SU-DHL-6 (cell line): ENCODE results near the gene C12orf75.

Source experiments
- H2AFZ ChIP-seq: fragments of 200-600 bp; sonication (generic); 2 replicates; pipeline ENCODE4 v1.6.1; 2014; ENCODE audit warnings: low read depth, mild to moderate bottlenecking, moderate library complexity, mixed read lengths, antibody characterized with exemption, low read length; ENCODE audit not compliant: severe bottlenecking
- H3F3A ChIP-seq: fragments of 200-600 bp; shearing (Covaris generic); 2 replicates; pipeline ENCODE4 v1.6.0; 2016; ENCODE audit warnings: antibody characterized with exemption, mild to moderate bottlenecking; ENCODE audit not compliant: insufficient read depth
- H3K27ac ChIP-seq: fragments of 200-600 bp; sonication (generic); 2 replicates; pipeline ENCODE4 v1.5.1; 2016; ENCODE audit warnings: low read depth, mild to moderate bottlenecking, low read length, moderate library complexity, mixed read lengths
- H3K27me3 ChIP-seq: fragments of 200-600 bp; sonication (generic), shearing (Covaris generic); 2 replicates; pipeline ENCODE4 v1.6.0; 2014; ENCODE audit warnings: mild to moderate bottlenecking, low read length
- H3K36me3 ChIP-seq: fragments of 200-600 bp; sonication (generic); 2 replicates; pipeline ENCODE4 v1.6.1; 2014; ENCODE audit warnings: mild to moderate bottlenecking, low read length, mixed read lengths
- H3K4me2 ChIP-seq: fragments of 300-600, 200-600 bp; shearing (Covaris generic), sonication (generic); 2 replicates; pipeline ENCODE4 v1.6.0; 2014; ENCODE audit warnings: low read length, low read depth, mild to moderate bottlenecking; ENCODE audit not compliant: poor library complexity, severe bottlenecking
- H3K4me3 ChIP-seq: fragments of 200-600 bp; sonication (generic); 2 replicates; pipeline ENCODE4 v1.5.1; 2014; ENCODE audit warnings: antibody characterized with exemption, low read length, mild to moderate bottlenecking, mixed read lengths; ENCODE audit not compliant: insufficient read depth, poor library complexity, severe bottlenecking
- H3K79me2 ChIP-seq: fragments of 200-600 bp; sonication (generic); 2 replicates; pipeline ENCODE4 v1.6.1; 2014; ENCODE audit warnings: mild to moderate bottlenecking, low read length, moderate library complexity; ENCODE audit not compliant: insufficient read depth
- H3K9ac ChIP-seq: fragments of 200-600 bp; sonication (generic); 2 replicates; pipeline ENCODE4 v1.7.0; 2014; ENCODE audit warnings: mild to moderate bottlenecking, low read length
- H3K9me2 ChIP-seq: fragments of 200-600 bp; sonication (generic); replicated peaks from 2 replicates; pipeline ENCODE4 v1.6.1; 2014; ENCODE audit warnings: low read length; ENCODE audit not compliant: insufficient read depth
- H3K9me3 ChIP-seq: fragments of 200-600 bp; sonication (generic); 2 replicates; pipeline ENCODE4 v1.6.1; 2014; ENCODE audit warnings: low read length, mixed read lengths; ENCODE audit not compliant: insufficient read depth
- H4K20me1 ChIP-seq: fragments of 200-600 bp; sonication (generic); 2 replicates; pipeline ENCODE4 v1.6.1; 2014; ENCODE audit warnings: low read depth, mild to moderate bottlenecking, antibody characterized with exemption, low read length, moderate library complexity, mixed read lengths
- EZH2phosphoT487 ChIP-seq: fragments of 200-600 bp; sonication (generic), shearing (Covaris generic); conservative IDR thresholded peaks from 2 replicates; pipeline ENCODE4 v1.6.1; 2018; ENCODE audit warnings: mild to moderate bottlenecking, antibody characterized with exemption, low read length, moderate library complexity, mixed read lengths
- TF ChIP-seq, protein P1 (sequence below): fragments of 200-600 bp; sonication (generic); IDR thresholded peaks from one replicate; pipeline ENCODE4 v1.5.1; 2017; ENCODE audit warnings: antibody characterized with exemption, mild to moderate bottlenecking, low read length, moderate library complexity; ENCODE audit not compliant: insufficient read depth, poor library complexity, severe bottlenecking

The C12orf75 gene

DNA sequence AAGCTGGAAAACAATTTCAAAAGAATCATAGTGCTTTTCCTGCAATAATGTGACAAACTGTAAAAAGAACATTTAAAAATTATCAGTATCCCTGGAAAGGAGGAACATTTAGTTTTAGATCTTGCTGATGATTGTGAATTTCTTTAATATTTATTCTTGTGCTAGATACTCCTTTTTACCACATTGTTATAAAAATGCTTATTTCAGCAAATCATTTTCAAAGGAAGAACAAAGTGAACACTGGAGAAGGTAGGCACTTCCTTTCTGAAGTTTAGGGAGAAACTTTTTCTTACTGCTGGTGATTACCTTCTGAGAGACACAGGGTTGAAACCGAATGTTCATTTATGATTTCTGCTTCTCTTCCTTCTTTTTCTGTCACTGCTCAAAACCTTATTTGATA is 45.1 kb upstream of the C12orf75 start:
- Histone ChIP-seq H2AFZ (no peak overlapping the region), H3K9ac (no peak overlapping the region), H3K4me2 (no peak overlapping the region), H3K36me3 (no peaks in the 10 kb centered on the region), H3K9me2 (no peaks in the 10 kb centered on the region), H3K79me2 (no peaks in the 10 kb centered on the region), H3K27me3 (0 out of 2 replicates have a peak, but pooled peaks cover 4% of the 10 kb centered on the region), H3K27ac (no peak overlapping the region), H4K20me1 (no peaks in the 10 kb centered on the region), H3F3A (no peaks in the 10 kb centered on the region), H3K4me3 (no peak overlapping the region), H3K9me3 (no peaks in the 10 kb centered on the region)
- TF ChIP-seq, protein P1, sequence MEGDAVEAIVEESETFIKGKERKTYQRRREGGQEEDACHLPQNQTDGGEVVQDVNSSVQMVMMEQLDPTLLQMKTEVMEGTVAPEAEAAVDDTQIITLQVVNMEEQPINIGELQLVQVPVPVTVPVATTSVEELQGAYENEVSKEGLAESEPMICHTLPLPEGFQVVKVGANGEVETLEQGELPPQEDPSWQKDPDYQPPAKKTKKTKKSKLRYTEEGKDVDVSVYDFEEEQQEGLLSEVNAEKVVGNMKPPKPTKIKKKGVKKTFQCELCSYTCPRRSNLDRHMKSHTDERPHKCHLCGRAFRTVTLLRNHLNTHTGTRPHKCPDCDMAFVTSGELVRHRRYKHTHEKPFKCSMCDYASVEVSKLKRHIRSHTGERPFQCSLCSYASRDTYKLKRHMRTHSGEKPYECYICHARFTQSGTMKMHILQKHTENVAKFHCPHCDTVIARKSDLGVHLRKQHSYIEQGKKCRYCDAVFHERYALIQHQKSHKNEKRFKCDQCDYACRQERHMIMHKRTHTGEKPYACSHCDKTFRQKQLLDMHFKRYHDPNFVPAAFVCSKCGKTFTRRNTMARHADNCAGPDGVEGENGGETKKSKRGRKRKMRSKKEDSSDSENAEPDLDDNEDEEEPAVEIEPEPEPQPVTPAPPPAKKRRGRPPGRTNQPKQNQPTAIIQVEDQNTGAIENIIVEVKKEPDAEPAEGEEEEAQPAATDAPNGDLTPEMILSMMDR = no peak
- TF ChIP-seq EZH2phosphoT487 = no peak

DNA sequence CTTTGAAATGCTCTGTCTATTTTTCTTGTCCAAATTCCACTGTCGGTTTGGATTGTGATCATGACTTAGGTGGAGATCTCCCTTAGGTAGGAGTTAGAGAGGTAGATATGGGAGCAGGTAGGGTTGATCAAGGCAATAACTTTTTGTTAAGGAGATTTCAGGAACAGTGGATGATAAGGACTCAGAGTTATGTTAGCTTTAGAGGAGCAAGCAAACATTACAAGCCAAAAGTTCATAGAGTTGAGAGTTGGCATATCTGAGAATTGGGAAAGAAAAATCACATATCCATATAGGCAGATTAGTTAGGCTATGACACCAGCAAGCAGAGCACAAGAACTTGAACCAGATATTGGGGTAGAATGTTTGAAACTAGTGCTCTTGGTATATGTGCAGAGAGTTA is 43.1 kb upstream of the C12orf75 start:
- TF ChIP-seq, protein P1 = no peak
- TF ChIP-seq EZH2phosphoT487 = no peak
- H2AFZ ChIP-seq = no peak overlapping the region
- no peak overlapping the region for H3K27ac ChIP-seq
- H3K9me2 ChIP-seq = no peaks in the 10 kb centered on the region
- no peaks in the 10 kb centered on the region for H3K36me3 ChIP-seq
- no peak overlapping the region for H3K4me3 ChIP-seq
- 0 out of 2 replicates have a peak, but pooled peaks cover 4% of the 10 kb centered on the region for H3K27me3 ChIP-seq
- H3K9me3 ChIP-seq = no peaks in the 10 kb centered on the region
- no peaks in the 10 kb centered on the region for H4K20me1 ChIP-seq
- H3K79me2 ChIP-seq = no peaks in the 10 kb centered on the region
- no peak overlapping the region for H3K9ac ChIP-seq
- H3K4me2 ChIP-seq = no peak overlapping the region
- H3F3A ChIP-seq = no peaks in the 10 kb centered on the region

DNA sequence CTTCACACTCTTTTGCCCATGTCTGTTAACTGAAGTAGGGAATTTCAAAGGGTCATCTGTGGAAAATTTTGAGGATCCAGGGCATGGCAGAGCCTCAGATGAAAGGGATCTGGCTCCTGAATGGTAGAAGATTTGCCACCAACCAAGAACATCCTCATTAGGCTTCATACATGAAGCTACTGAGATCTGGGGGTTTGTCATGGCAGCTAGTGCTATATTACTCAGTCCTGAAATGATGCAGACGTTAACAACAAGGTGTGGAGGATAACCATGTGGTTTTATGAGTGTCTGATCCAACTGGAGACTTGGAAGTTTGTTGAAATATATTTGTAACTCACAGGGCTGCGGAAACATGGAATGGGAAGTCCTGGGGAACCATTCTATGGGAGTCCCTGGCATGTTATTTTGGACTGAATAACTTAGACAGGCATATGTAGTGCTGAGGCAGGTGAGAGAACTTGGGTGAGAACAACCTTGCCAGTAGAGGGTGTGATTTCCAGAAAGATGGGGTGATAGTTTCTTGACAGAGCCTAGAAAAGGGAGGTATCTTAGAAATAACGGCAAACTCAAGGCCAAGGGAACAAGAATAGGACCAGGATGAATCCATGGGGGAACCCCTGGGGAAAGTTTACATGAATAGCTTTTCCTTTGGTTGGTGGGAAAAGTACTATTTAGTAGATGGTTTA is 42.0 kb upstream of the C12orf75 start:
- Histone ChIP-seq H3F3A (no peaks in the 10 kb centered on the region), H4K20me1 (no peaks in the 10 kb centered on the region), H3K79me2 (no peaks in the 10 kb centered on the region), H3K9me2 (no peaks in the 10 kb centered on the region), H3K4me3 (no peak overlapping the region), H3K27me3 (0 out of 2 replicates have a peak, but pooled peaks cover 4% of the 10 kb centered on the region), H2AFZ (no peak overlapping the region), H3K9ac (no peak overlapping the region), H3K4me2 (no peak overlapping the region), H3K9me3 (no peaks in the 10 kb centered on the region), H3K36me3 (no peaks in the 10 kb centered on the region), H3K27ac (no peak overlapping the region)
- TF ChIP-seq, protein P1 = peak; percentile 17
- no peak for TF ChIP-seq EZH2phosphoT487
